Daoy (cell line): ENCODE data around the gene EEFSEC. TPM values are rescaled to one million over a fixed set of nuclear protein-coding genes. Genes with fewer than 3 reads are reported as not detected.

Source experiments
- DNase-seq: peaks from one replicate; pipeline ENCODE4 v3.0.0-alpha.2; 2015; ENCODE audit warnings: low read depth
- total RNA-seq: library from RNA; depleted of rRNA; stranded (reverse); fragments of >200 nt; shearing (Covaris generic); gene quantifications from 2 replicates; pipeline ENCODE4 v1.2.3, GENCODE V29; 2014

EEFSEC gene
- total RNA-seq, 1 experiment from 2014 or later, result 4.4 TPM

- DNase-seq, result no peak
Measured at GRCh38 chr3:128316481-128316891, 163.2 kb downstream of the EEFSEC start.

- no peak for DNase-seq
Measured at GRCh38 chr3:128317101-128317697, 163.9 kb downstream of the EEFSEC start.

- DNase-seq, result no peak
Measured at GRCh38 chr3:128317698-128318231, 164.5 kb downstream of the EEFSEC start.

- no peak for DNase-seq
Measured at GRCh38 chr3:128318275-128318941, 165.1 kb downstream of the EEFSEC start.

- no peak for DNase-seq
Measured at GRCh38 chr3:128319107-128319506, 165.8 kb downstream of the EEFSEC start.

- DNase-seq, result no peak
Measured at GRCh38 chr3:128319741-128320141, 166.5 kb downstream of the EEFSEC start.

- no peak for DNase-seq
Measured at GRCh38 chr3:128320551-128321340, 167.5 kb downstream of the EEFSEC start.

- DNase-seq, result no peak
Measured at GRCh38 chr3:128321418-128321817, 168.1 kb downstream of the EEFSEC start.

GRCh38 chr3:128322030-128323022 is 169.0 kb downstream of the EEFSEC start:
- DNase-seq, result peak; percentile 53

- peak; percentile 19 for DNase-seq
Measured at GRCh38 chr3:128323206-128324081, 170.2 kb downstream of the EEFSEC start.

- DNase-seq, result no peak
Measured at GRCh38 chr3:128324911-128325592, 171.8 kb downstream of the EEFSEC start.

- DNase-seq, result no peak
Measured at GRCh38 chr3:128326051-128326823, 173.0 kb downstream of the EEFSEC start.

- DNase-seq, result no peak
Measured at GRCh38 chr3:128327606-128328031, 174.3 kb downstream of the EEFSEC start.

- no peak for DNase-seq
Measured at GRCh38 chr3:128328546-128329458, 175.5 kb downstream of the EEFSEC start.

- DNase-seq, result no peak
Measured at GRCh38 chr3:128329491-128330213, 176.4 kb downstream of the EEFSEC start.

GRCh38 chr3:128330214-128330842 is 177.0 kb downstream of the EEFSEC start:
- no peak for DNase-seq
